ENCODE results near the gene RXFP4. TPM values are rescaled to one million over a fixed set of nuclear protein-coding genes. Genes with fewer than 3 reads are reported as not detected.
A peak's percentile ranks its signal among the peaks of the same experiment; 100 is the strongest.

Gene RXFP4
- total and polyA plus RNA-seq, 9 of the 15 experiments (the other 6 are each of a cell fraction or from before 2014, with no cell fraction given), result 0.64 TPM; not detected in 8

DNA sequence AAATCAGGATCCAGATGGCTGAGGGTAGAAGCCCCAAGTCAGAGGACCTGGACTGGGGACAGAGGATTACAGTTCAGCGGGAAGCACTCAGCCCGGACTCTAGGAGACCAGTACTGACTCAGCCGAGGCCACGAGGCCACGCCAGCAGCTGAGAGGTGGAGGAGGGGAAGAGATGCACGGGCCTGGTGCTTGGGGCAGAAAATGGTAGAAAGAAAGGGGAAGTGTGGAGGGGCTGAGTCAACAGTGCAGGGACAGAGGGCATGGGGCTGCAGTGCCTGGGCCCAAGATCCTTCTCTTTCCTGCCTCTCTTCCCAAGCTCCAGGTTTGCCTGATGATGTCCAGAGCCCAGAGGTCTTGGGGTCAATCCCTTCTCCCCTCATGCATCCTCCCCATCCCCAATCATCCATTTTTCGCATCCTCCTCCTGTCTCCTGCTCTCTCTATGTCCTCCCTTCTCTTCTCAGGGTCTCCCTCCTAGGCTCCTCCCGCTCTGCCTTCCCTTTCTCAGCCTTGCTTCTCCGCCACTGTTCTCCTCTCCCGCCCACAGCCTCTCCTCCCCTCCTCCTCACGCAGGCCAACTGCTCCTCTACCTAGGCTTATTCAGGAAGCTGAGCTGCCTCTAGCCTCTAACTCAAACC lies 29.2 kb downstream of the RXFP4 start (continued):
- TF ChIP-seq, protein P1, sequence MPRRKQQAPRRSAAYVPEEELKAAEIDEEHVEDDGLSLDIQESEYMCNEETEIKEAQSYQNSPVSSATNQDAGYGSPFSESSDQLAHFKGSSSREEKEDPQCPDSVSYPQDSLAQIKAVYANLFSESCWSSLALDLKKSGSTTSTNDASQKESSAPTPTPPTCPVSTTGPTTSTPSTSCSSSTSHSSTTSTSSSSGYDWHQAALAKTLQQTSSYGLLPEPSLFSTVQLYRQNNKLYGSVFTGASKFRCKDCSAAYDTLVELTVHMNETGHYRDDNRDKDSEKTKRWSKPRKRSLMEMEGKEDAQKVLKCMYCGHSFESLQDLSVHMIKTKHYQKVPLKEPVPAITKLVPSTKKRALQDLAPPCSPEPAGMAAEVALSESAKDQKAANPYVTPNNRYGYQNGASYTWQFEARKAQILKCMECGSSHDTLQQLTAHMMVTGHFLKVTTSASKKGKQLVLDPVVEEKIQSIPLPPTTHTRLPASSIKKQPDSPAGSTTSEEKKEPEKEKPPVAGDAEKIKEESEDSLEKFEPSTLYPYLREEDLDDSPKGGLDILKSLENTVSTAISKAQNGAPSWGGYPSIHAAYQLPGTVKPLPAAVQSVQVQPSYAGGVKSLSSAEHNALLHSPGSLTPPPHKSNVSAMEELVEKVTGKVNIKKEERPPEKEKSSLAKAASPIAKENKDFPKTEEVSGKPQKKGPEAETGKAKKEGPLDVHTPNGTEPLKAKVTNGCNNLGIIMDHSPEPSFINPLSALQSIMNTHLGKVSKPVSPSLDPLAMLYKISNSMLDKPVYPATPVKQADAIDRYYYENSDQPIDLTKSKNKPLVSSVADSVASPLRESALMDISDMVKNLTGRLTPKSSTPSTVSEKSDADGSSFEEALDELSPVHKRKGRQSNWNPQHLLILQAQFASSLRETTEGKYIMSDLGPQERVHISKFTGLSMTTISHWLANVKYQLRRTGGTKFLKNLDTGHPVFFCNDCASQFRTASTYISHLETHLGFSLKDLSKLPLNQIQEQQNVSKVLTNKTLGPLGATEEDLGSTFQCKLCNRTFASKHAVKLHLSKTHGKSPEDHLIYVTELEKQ (CRISPR knock-in tag; IDR thresholded peaks at IDR 0.05), result no peak
- TF ChIP-seq DDX20 (tag; IDR thresholded peaks at IDR 0.05; ENCODE audit: low read depth), result no peak
- TF ChIP-seq MXD1 (CRISPR knock-in tag; IDR thresholded peaks at IDR 0.05; ENCODE audit: borderline replicate concordance, poor library complexity, severe bottlenecking), result no peak
- no peak for TF ChIP-seq HOXB6 (CRISPR knock-in tag; IDR thresholded peaks at IDR 0.05; ENCODE audit: borderline replicate concordance)
- peak; percentile 91 for TF ChIP-seq BHLHE40 (IDR thresholded peaks at IDR 0.05; ENCODE audit: low read length)
- TF ChIP-seq U2AF2 (optimal IDR thresholded peaks at IDR 0.05; ENCODE audit: low read depth, low read length), result no peak
- no peak for TF ChIP-seq ZC3H11A (IDR thresholded peaks at IDR 0.05; ENCODE audit: low read depth, low read length)
- peak; percentile 64 for TF ChIP-seq DACH1 (IDR thresholded peaks at IDR 0.05; ENCODE audit: partially characterized antibody)
- TF ChIP-seq, protein P2, sequence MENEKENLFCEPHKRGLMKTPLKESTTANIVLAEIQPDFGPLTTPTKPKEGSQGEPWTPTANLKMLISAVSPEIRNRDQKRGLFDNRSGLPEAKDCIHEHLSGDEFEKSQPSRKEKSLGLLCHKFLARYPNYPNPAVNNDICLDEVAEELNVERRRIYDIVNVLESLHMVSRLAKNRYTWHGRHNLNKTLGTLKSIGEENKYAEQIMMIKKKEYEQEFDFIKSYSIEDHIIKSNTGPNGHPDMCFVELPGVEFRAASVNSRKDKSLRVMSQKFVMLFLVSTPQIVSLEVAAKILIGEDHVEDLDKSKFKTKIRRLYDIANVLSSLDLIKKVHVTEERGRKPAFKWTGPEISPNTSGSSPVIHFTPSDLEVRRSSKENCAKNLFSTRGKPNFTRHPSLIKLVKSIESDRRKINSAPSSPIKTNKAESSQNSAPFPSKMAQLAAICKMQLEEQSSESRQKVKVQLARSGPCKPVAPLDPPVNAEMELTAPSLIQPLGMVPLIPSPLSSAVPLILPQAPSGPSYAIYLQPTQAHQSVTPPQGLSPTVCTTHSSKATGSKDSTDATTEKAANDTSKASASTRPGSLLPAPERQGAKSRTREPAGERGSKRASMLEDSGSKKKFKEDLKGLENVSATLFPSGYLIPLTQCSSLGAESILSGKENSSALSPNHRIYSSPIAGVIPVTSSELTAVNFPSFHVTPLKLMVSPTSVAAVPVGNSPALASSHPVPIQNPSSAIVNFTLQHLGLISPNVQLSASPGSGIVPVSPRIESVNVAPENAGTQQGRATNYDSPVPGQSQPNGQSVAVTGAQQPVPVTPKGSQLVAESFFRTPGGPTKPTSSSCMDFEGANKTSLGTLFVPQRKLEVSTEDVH (IDR thresholded peaks at IDR 0.05; ENCODE audit: low read depth, partially characterized antibody), result no peak
- no peak for TF ChIP-seq TRIM25 (IDR thresholded peaks at IDR 0.05; ENCODE audit: borderline replicate concordance)
- no peak for TF ChIP-seq ZNF165 (CRISPR knock-in tag; IDR thresholded peaks at IDR 0.05; ENCODE audit: borderline replicate concordance)
- peak; percentile 39; the same call in 1 of the 2 replicates for TF ChIP-seq NFE2 (IDR thresholded peaks at IDR 0.05; ENCODE audit: low read depth)
- no peak for TF ChIP-seq ZNF717 (CRISPR knock-in tag; IDR thresholded peaks at IDR 0.05)
- peak; percentile 50 to 59 for TF ChIP-seq NRF1 (conservative IDR thresholded peaks at IDR 0.05 in 1 of 2, IDR thresholded peaks at IDR 0.05 in 1 of 2)
- no peak for TF ChIP-seq HNRNPLL (IDR thresholded peaks at IDR 0.05; ENCODE audit: low read depth, low read length, poor library complexity, severe bottlenecking)
- TF ChIP-seq, protein P3, sequence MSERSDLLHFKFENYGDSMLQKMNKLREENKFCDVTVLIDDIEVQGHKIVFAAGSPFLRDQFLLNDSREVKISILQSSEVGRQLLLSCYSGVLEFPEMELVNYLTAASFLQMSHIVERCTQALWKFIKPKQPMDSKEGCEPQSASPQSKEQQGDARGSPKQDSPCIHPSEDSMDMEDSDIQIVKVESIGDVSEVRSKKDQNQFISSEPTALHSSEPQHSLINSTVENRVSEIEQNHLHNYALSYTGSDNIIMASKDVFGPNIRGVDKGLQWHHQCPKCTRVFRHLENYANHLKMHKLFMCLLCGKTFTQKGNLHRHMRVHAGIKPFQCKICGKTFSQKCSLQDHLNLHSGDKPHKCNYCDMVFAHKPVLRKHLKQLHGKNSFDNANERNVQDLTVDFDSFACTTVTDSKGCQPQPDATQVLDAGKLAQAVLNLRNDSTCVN (CRISPR knock-in tag; IDR thresholded peaks at IDR 0.05), result no peak
- TF ChIP-seq ATF7 (IDR thresholded peaks at IDR 0.05), result peak; percentile 43; the same call in 1 of the 2 replicates
- TF ChIP-seq RHOXF2B (CRISPR knock-in tag; conservative IDR thresholded peaks at IDR 0.05), result no peak
